GM12878 (cell line): ENCODE data around the gene RIIAD1. TPM values are rescaled to one million over a fixed set of nuclear protein-coding genes. Genes with fewer than 3 reads are reported as not detected.
A peak's percentile ranks its signal among the peaks of the same experiment; 100 is the strongest.

Source experiments
- ATAC-seq: fragments of 200-7000 bp; cut with Tn5 transposase; 3 replicates; pipeline ENCODE4 v1.9.1; 2020; ENCODE audit warnings: mild to moderate bottlenecking, moderate library complexity
- BruUV-seq: library from RNA; stranded (reverse); fragments of 400-500 nt; replicated peaks from 2 replicates; lab custom pipeline; 2021; lab: Mats Ljungman, UMichigan
- CTCF ChIA-PET: fragments of 300-600 bp; sonication (Branson Sonifier 250); formaldehyde crosslinking; extraction: SDS; loops from one replicate; lab custom pipeline; 2021; ENCODE audit warnings: inconsistent platforms; lab: Yijun Ruan, JAX
- POLR2A ChIA-PET: fragments of 350-600 bp; formaldehyde crosslinking; extraction: SDS; loops from one replicate; lab custom pipeline; 2021; ENCODE audit warnings: inconsistent platforms; lab: Charles Lee
- RAD21 ChIA-PET: fragments of 300-600 bp; sonication (Branson Sonifier 250); formaldehyde crosslinking; loops from one replicate; lab custom pipeline; 2023; ENCODE audit warnings: antibody characterized with exemption; ENCODE audit not compliant: unreplicated experiment; lab: Charles Lee
- SMC1A ChIA-PET: fragments of 300-600 bp; sonication (Branson Sonifier 250); formaldehyde crosslinking; loops from one replicate; lab custom pipeline; 2023; ENCODE audit not compliant: unreplicated experiment, uncharacterized antibody; lab: Charles Lee
- DNase-seq: peaks from one replicate; pipeline ENCODE4 v3.0.0-alpha.2; 2011; ENCODE audit warnings: low read depth, low spot score
- FAIRE-seq: peaks from 3 replicates; lab custom pipeline; 2011; peaks lifted over from hg19 to GRCh38; lab: Jason Lieb, UNC
- H2AFZ ChIP-seq: 2 replicates; pipeline ENCODE4 v1.6.0; 2011; ENCODE audit warnings: low read depth, low read length, control low read depth; ENCODE audit not compliant: control insufficient read depth
- H3K27ac ChIP-seq: 2 replicates; pipeline ENCODE4 v1.5.1; 2011; ENCODE audit warnings: control low read depth; ENCODE audit not compliant: control insufficient read depth, insufficient read depth
- H3K27me3 ChIP-seq, 2 experiments: replicated peaks in 1 of 2; 2 replicates each; pipeline versions ENCODE4 v1.6.0 to v1.6.1; 2011; ENCODE audit warnings: low read length in 1 of 2; ENCODE audit not compliant: control insufficient read depth in 2 of 2, insufficient read depth in 2 of 2
- H3K36me3 ChIP-seq, 2 experiments: 2 replicates each; pipeline ENCODE4 v1.5.1; 2011; ENCODE audit warnings: low read length in 1 of 2; ENCODE audit not compliant: control insufficient read depth in 2 of 2, insufficient read depth in 2 of 2
- H3K4me1 ChIP-seq: 2 replicates; pipeline ENCODE4 v1.6.1; 2011; ENCODE audit warnings: mild to moderate bottlenecking, low read length, moderate library complexity, mixed read lengths; ENCODE audit not compliant: control insufficient read depth, insufficient read depth
- H3K4me2 ChIP-seq: 2 replicates; pipeline ENCODE4 v1.6.0; 2011; ENCODE audit warnings: control low read depth; ENCODE audit not compliant: control insufficient read depth, insufficient read depth
- H3K4me3 ChIP-seq: fragments of 200-600 bp; sonication (generic); 2 replicates; pipeline ENCODE4 v1.5.1; 2016
- H3K79me2 ChIP-seq: 2 replicates; pipeline ENCODE4 v1.6.0; 2011; ENCODE audit warnings: low read length; ENCODE audit not compliant: control insufficient read depth, insufficient read depth
- H3K9ac ChIP-seq: 2 replicates; pipeline ENCODE4 v1.8.0; 2011; ENCODE audit warnings: low read length, control low read depth, mixed read lengths; ENCODE audit not compliant: control insufficient read depth, insufficient read depth
- H3K9me3 ChIP-seq: replicated peaks from 3 replicates; pipeline ENCODE4 v1.5.1; 2011; ENCODE audit warnings: mild to moderate bottlenecking, low read length; ENCODE audit not compliant: control insufficient read depth, insufficient read depth
- H4K20me1 ChIP-seq: 2 replicates; pipeline ENCODE4 v1.6.0; 2011; ENCODE audit not compliant: control insufficient read depth, insufficient read depth
- ATF2 ChIP-seq: IDR thresholded peaks from 2 replicates; pipeline ENCODE4 v1.6.1; 2012; ENCODE audit warnings: low read length, inconsistent platforms
- BACH1 ChIP-seq: fragments of 450-650 bp; IDR thresholded peaks from 2 replicates; pipeline ENCODE4 v1.6.1; 2017; ENCODE audit warnings: mild to moderate bottlenecking, borderline replicate concordance
- CHD2 ChIP-seq: IDR thresholded peaks from 2 replicates; pipeline ENCODE4 v1.6.1; 2011; ENCODE audit warnings: low read depth, low read length, improper control_type of control experiment, borderline replicate concordance
- EGR1 ChIP-seq, 2 experiments: IDR thresholded peaks; 1 replicate in 1 of 2; 2 replicates in 1 of 2; pipeline ENCODE4 v1.6.1; 2011 to 2012; ENCODE audit warnings: low read depth in 2 of 2, low read length in 2 of 2, borderline replicate concordance in 1 of 2, mild to moderate bottlenecking in 1 of 2, moderate library complexity in 1 of 2
- ELK1 ChIP-seq: IDR thresholded peaks from 2 replicates; pipeline ENCODE4 v1.6.1; 2012; ENCODE audit warnings: low read depth, low read length, improper control_type of control experiment
- JUNB ChIP-seq: IDR thresholded peaks from 2 replicates; pipeline ENCODE4 v1.6.1; 2016; ENCODE audit warnings: antibody characterized with exemption, mild to moderate bottlenecking
- MEF2A ChIP-seq: IDR thresholded peaks from 2 replicates; pipeline ENCODE4 v1.6.1; 2011; ENCODE audit warnings: low read depth, mild to moderate bottlenecking, low read length, moderate library complexity; ENCODE audit not compliant: insufficient read depth
- POLR2AphosphoS5 ChIP-seq: IDR thresholded peaks from 2 replicates; pipeline ENCODE4 v1.6.1; 2011; ENCODE audit warnings: mild to moderate bottlenecking, low read length, inconsistent platforms
- REST ChIP-seq: IDR thresholded peaks from 2 replicates; pipeline ENCODE4 v1.6.1; 2012; ENCODE audit warnings: mild to moderate bottlenecking, low read depth, low read length
- SMC3 ChIP-seq: IDR thresholded peaks from 2 replicates; pipeline ENCODE4 v1.6.1; 2011; ENCODE audit warnings: low read length, improper control_type of control experiment, borderline replicate concordance
- SRF ChIP-seq, 2 experiments: IDR thresholded peaks; 2 replicates each; pipeline ENCODE4 v1.6.1; 2011; ENCODE audit warnings: low read depth in 2 of 2, low read length in 2 of 2, mild to moderate bottlenecking in 1 of 2, moderate library complexity in 1 of 2
- YY1 ChIP-seq: IDR thresholded peaks from 2 replicates; pipeline ENCODE4 v1.6.1; 2011; ENCODE audit warnings: low read depth, mild to moderate bottlenecking, low read length
- ZNF622 ChIP-seq: fragments of 450-650 bp; IDR thresholded peaks from 2 replicates; pipeline ENCODE4 v1.6.1; 2017; ENCODE audit warnings: mild to moderate bottlenecking, inconsistent platforms
- WGBS: methylation state at CpG from one replicate; pipeline ENCODE4 v1.1.6; 2016; ENCODE audit warnings: low lambda C conversion rate; ENCODE audit not compliant: insufficient replicate concordance, insufficient coverage; ENCODE audit errors: missing lambda C conversion rate; 5-methylcytosine and 5-hydroxymethylcytosine counted together
- in situ Hi-C: fragments of 300-500 bp; cut with MboI; formaldehyde crosslinking; loops from 9 replicates; pipeline ENCODE4 v1.14.3; 2018; ENCODE audit warnings: mixed read lengths
- intact Hi-C: fragments of 100-400 bp; cut with micrococcal nuclease; formaldehyde crosslinking; loops from one replicate; pipeline ENCODE4 v1.14.2; 2022; ENCODE audit not compliant: unreplicated experiment
- polyA plus RNA-seq, 11 experiments: library from polyadenylated mRNA; depleted of rRNA in 4 of 11; unstranded in 6 of 11; stranded (reverse) in 5 of 11; fragments of >200 nt; fragmentation: Nextera tagmentation in 4 of 11; fragmentation: Illumina TruSeq in 1 of 11; extraction: Ambion mirVana in 4 of 11; extraction: Trizol in 1 of 11; gene quantifications; 1 replicate in 1 of 11; 2 replicates in 10 of 11; pipeline versions ENCODE4 v1.2.1 to v1.2.3, GENCODE V29; 2011 to 2016; ENCODE audit warnings: inconsistent platforms in 2 of 11, missing spikeins in 2 of 11, low read depth in 1 of 11
- total RNA-seq, 4 experiments: library from RNA; depleted of rRNA in 3 of 4; stranded (reverse); fragments of >200 nt in 3 of 4; fragmentation: Illumina TruSeq in 1 of 4; extraction: Trizol in 1 of 4; gene quantifications; 2 replicates each; pipeline versions ENCODE4 v1.2.1 to v1.2.3, GENCODE V29; 2013 to 2021
- TF ChIP-seq, protein P1 (sequence below): fragments of 450-650 bp; IDR thresholded peaks from 2 replicates; pipeline ENCODE4 v1.6.1; 2014; ENCODE audit warnings: mild to moderate bottlenecking

The RIIAD1 gene
- total and polyA plus RNA-seq, 10 of the 15 experiments (the other 5 are each of a cell fraction or from before 2014, with no cell fraction given), result not detected

- TF ChIP-seq POLR2AphosphoS5 (no peak), CHD2 (no peak), MEF2A (no peak), BACH1 (no peak), SMC3 (no peak), ELK1 (no peak)
- TF ChIP-seq, all 136 proteins: peak for 0
Measured at GRCh38 chr1:151716405-151716762, 4.9 kb upstream of the RIIAD1 start (continued).

DNA sequence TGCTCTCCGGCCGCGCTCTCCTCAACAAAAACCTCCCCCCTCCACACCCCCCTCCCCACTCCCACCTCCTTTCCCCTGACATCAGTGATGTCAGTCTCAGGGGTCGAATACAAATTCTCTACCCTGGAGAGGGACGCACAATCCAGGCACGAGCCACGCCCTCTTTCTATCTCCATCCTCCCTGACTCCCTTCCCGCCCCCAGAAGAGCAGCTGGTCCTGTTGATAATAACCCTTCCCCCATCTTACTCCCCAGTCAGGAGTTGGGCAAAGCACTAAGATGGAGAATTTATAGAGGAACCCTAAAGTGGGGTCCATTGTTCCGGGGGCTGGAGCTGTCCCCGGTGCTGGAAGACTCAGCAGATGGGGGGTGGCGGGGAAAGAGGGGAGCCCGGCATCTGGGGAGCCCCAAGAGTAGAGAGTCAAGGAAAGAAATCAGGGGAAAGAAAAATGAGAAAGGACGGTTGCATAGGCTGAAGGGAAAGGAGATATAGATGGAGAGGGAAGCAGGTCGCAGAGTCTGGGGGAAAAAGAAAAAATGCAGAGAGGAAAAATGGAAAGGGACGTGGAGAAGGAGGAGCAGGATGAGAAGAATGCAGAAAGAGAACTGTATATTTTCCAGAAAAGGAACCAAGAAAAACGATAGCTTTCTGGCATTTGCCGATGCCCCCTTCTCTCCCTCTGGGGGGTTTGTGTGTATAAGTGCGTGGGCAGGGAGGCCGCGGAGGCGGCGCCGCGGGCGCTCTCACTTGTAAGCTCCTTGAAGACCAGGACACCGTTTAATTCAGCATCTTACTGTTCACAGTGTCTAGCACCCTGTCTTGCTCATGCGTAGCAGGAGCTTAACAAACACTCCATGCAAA lies 4.3 kb upstream of the RIIAD1 start, which contains the start of gene CELF3:
Gene CELF3, minus strand, starts transcription at position 33 of the 861 bp plus-strand sequence. CDS start 783 bp downstream, outside the sequence.
- FAIRE-seq (no peak), ATAC-seq (no peak), DNase-seq (no peak)
- Histone ChIP-seq H4K20me1 (no peaks in the 10 kb centered on the region), H3K9me3 (no peaks in the 10 kb centered on the region), H3K9ac (no peak within 1 kb of the TSS), H3K27ac (no peak within 1 kb of the TSS), H3K4me3 (no peak within 1 kb of the TSS), H3K79me2 (no peaks in the 10 kb centered on the region), H3K4me1 (peaks cover 16% of the 10 kb centered on the region), H3K4me2 (no peak within 1 kb of the TSS), H3K36me3 (no peaks in the 10 kb centered on the region), H2AFZ (no peak within 1 kb of the TSS), H3K27me3 (peaks cover 3 to 9% of the 10 kb centered on the region in 2 experiments; a peak in 3 of 4 replicates)
- WGBS, result 21% methylated on average over 25 of the region's 27 CpGs
- no TSS peak for BruUV-seq
- ChIA-PET POLR2A (no interaction called here), CTCF (no interaction called here), RAD21 (interaction anchor here (0.7 kb wide), 1 partner anchor 123 kb away, joined by 3 read pairs; no protein-coding TSS in a partner anchor), SMC1A (no interaction called here)
- intact Hi-C loops, result loop anchor here (10.0 kb wide), 1 partner anchor 118 kb away; the partner anchor contains the start of genes C2CD4D and RORC
- in situ Hi-C loops, result no loop called here
- no peak for TF ChIP-seq ATF2
- TF ChIP-seq YY1, result peak; percentile 81
- no peak for TF ChIP-seq SRF (IDR thresholded peaks at IDR 0.05; ENCODE audit: low read depth in 2 of 2, low read length in 2 of 2)
- no peak for TF ChIP-seq ZNF622
- TF ChIP-seq JUNB, result peak; percentile 100
- peak in 1 of 2 experiments; percentile 43; a peak in 1 of 3 replicates for TF ChIP-seq EGR1 (IDR thresholded peaks at IDR 0.05; ENCODE audit: borderline replicate concordance in 1 of 2, low read depth in 2 of 2, low read length in 2 of 2)
- TF ChIP-seq, protein P1, sequence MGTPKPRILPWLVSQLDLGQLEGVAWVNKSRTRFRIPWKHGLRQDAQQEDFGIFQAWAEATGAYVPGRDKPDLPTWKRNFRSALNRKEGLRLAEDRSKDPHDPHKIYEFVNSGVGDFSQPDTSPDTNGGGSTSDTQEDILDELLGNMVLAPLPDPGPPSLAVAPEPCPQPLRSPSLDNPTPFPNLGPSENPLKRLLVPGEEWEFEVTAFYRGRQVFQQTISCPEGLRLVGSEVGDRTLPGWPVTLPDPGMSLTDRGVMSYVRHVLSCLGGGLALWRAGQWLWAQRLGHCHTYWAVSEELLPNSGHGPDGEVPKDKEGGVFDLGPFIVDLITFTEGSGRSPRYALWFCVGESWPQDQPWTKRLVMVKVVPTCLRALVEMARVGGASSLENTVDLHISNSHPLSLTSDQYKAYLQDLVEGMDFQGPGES, result peak; percentile 69
- TF ChIP-seq REST, result peak; percentile 91
